ENCODE data around the gene DAPK1.

Gene DAPK1

DNA sequence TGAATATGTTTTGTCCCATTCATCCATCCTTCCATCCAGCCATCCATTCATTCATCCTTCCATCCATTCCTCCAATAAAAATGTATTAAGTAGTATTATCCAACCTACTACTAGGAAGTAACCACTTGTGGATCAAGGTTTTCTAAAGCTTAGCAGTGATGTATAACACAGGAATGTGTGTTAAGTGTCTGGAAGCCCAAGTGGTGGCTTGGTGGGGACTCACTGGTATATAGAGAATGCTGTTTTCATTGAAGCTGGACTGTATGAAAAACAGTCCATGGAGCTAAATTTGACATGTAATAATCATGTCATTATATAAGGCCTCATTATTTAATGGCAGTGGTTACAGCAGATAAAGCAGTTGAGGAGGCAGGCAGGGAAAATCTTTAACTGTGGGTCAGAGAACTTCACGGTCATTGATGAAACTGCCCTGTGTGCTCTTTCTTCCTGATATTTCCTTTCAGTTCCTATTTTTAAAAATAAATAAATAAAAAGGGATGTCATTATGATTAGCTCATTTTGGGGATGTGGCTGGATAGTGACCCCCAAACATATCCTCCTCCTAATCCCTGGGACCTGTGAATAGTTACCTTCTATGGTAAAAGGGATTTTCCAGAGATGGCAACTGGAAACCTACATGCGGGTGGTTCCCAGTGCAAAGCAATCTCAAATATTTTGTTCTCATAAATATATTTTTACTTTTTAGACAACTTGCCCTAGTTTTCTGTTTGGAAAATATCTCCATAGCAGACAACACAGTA, 82.3 kb downstream of the DAPK1 start:
- TF ChIP-seq, protein P1, sequence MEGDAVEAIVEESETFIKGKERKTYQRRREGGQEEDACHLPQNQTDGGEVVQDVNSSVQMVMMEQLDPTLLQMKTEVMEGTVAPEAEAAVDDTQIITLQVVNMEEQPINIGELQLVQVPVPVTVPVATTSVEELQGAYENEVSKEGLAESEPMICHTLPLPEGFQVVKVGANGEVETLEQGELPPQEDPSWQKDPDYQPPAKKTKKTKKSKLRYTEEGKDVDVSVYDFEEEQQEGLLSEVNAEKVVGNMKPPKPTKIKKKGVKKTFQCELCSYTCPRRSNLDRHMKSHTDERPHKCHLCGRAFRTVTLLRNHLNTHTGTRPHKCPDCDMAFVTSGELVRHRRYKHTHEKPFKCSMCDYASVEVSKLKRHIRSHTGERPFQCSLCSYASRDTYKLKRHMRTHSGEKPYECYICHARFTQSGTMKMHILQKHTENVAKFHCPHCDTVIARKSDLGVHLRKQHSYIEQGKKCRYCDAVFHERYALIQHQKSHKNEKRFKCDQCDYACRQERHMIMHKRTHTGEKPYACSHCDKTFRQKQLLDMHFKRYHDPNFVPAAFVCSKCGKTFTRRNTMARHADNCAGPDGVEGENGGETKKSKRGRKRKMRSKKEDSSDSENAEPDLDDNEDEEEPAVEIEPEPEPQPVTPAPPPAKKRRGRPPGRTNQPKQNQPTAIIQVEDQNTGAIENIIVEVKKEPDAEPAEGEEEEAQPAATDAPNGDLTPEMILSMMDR (IDR thresholded peaks at IDR 0.05; ENCODE audit: low read depth, low read length): no peak
- no peak for DNase-seq (ENCODE audit: extremely low read depth, low read depth)

DNA sequence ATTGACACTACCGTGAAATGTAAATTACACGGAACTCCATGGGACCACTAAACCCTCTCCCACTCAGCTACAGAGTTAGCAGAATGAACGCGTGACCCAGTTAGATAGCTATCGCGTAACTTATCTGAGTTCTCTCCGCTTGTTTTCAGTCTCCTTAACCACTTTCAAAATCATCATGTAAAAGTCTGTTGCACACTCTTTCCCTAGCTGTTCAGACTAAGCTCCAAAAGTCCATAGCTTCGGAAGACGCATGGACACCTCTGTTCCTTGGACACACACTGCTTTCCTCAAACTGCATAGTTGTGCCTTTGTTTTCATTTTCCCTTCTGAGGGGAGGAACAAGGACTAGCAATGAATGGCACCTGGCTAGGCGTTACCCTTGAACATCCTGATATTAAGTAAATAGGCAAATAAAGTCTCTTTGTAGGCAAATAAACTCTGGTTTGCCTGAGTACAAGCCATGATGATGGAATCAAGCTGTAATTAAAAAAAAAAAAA, 83.3 kb downstream of the DAPK1 start:
- TF ChIP-seq, protein P1 (IDR thresholded peaks at IDR 0.05; ENCODE audit: low read depth, low read length): no peak

DNA sequence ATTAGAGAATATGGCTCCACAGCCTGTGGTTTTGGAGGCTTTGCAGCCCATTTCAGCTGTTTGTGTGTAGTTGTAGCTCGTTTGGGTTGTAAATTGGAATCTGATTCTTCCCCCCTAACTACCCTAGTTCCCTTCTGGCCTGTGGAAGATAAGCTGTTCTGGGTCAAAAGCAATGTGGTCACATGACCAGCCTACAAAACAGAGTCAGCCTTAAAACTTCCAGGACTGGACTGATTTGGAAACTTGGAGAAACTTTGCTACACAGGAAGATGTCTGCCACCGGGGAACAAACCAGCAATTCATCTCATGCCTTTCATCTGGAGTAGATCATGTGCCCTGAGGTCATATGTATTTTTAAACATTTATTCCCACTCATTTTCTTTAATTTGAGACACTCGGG, 83.8 kb downstream of the DAPK1 start:
- DNase-seq (ENCODE audit: extremely low read depth, low read depth): no peak
- TF ChIP-seq, protein P1 (IDR thresholded peaks at IDR 0.05; ENCODE audit: low read depth, low read length): no peak

More for the DNA sequence above, 83.3 kb downstream of the DAPK1 start:
- no peak for DNase-seq (ENCODE audit: extremely low read depth, low read depth)

DNA sequence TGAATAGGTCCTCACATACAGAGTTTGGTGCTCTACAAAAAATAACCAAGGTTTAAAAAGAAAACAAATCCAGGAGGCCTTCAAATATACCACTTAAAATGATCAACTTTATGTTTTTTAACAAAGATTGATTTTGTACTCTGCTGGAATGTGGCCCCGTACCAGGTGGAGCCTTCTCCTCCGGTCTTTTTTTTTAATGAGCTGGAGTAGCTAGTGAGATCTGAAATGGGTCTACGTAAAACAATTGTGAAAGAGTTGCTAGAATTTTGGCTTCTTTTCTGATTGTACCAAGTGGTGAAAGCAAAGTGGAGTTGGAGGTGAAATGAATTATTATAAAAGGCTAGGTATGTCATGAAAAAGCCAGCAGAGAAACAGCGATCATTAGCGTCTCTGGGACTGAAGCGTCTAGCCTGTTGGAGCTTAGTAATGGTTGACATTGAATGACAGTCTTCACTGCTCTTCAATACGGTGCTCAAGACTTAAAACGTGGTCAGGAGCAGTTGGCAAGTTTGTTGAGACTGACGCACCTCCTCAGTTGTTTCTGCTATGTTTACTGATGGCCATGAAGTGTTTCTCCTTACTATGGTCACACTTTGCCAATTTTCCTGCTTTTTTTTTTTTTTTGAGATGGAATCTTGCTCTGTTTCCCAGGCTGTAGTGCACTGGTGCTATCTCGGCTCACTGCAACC, 84.4 kb downstream of the DAPK1 start:
- DNase-seq (ENCODE audit: extremely low read depth, low read depth): no peak
- TF ChIP-seq, protein P1 (IDR thresholded peaks at IDR 0.05; ENCODE audit: low read depth, low read length): no peak

DNA sequence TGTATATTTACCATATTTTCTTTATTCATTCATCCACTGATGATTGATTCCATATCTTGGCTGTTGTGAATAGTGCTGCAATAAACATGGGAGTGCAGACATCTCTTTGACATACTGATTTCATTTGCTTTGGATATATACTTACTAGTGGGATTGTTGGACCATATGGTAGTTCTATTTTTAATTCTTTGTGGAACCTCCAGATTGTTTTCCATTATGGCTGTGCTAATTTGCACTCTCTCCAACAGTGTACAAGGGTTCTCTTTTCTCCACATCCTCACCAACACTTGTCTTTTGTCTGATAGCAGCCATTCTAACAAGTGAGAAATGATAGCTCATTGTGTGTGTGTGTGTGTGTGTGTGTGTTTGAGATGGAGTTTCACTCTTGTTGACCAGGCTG, 86.7 kb downstream of the DAPK1 start:
- TF ChIP-seq, protein P1 (IDR thresholded peaks at IDR 0.05; ENCODE audit: low read depth, low read length): no peak
- DNase-seq (ENCODE audit: extremely low read depth, low read depth): no peak

DNA sequence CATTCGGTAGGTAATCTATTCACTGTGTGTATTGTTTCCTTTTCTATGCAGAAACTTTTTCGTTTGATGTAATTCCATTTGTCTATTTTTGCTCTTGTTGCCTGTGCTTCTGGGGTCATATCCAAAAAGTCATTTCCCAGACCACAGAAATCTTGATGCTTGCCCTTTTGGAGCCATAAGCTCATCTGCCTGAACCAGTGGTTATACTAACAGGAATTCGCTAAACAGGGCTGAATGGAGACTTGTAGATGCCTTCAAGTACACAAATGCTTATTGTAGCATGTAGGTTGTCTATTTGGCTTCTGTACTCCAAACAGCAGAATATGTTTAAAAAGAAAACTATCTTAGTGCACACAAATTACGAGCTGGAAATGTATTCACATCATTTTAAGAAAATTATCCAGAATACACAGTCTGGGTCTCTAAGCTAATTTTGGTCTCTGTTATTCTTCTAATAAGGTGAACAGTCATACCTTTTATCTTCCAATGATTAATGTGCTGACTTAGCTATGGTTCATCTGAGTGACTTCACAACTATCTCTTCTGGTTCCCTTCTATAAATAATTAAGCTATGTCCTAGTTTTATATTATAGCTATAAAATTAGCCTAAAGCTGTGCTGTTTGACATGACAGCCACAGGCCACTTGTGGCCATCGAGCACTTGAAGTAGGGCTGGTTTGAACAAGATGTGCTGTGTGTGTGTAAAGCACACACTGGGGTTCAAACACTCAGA, 87.6 kb downstream of the DAPK1 start:
- DNase-seq (ENCODE audit: extremely low read depth, low read depth): no peak
- TF ChIP-seq, protein P1 (IDR thresholded peaks at IDR 0.05; ENCODE audit: low read depth, low read length): no peak
